Stimulated activated CD8-positive, alpha-beta memory T cell treated with anti-CD3 and anti-CD28 coated beads, Interleukin-7, amount 100 ng/mL, for 48 hours (primary cell): ENCODE data around the gene ACTR2.
"Not testable (repeated sequence)": the region's sequence is repeated elsewhere in the genome, so short reads cannot be mapped to it uniquely, and the experiment has no call there.

ENCODE experiments used
- DNase-seq, 2 donors: peaks; one replicate each; pipeline ENCODE4 v3.0.0-alpha.2; 2020; ENCODE audit warnings: low read depth in 1 of 2; ENCODE audit errors: extremely low read depth in 1 of 2

ACTR2 gene

DNA sequence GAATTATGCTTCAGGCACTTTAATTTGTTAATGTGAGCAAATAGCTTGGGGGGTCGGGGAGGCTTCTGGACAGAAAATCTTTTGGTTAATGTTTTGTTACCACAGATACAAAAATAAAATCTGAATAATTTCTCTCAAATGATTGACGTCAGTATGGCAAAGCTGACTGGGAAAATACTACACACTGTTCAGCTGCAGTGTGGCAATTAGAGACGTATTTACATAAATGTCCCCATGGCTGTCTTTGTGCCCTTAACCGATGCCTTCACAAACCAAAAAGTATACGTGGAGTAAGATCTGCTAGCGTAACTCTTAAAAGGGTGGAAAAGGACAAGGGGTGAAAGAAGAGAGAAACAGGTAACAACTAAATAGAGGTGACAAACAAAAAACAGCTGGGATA is 83.4 kb downstream of the ACTR2 start:
- DNase-seq, result no peak

- DNase-seq, result no peak
Measured at GRCh38 chr2:65311596-65311995, 84.0 kb downstream of the ACTR2 start.

DNA sequence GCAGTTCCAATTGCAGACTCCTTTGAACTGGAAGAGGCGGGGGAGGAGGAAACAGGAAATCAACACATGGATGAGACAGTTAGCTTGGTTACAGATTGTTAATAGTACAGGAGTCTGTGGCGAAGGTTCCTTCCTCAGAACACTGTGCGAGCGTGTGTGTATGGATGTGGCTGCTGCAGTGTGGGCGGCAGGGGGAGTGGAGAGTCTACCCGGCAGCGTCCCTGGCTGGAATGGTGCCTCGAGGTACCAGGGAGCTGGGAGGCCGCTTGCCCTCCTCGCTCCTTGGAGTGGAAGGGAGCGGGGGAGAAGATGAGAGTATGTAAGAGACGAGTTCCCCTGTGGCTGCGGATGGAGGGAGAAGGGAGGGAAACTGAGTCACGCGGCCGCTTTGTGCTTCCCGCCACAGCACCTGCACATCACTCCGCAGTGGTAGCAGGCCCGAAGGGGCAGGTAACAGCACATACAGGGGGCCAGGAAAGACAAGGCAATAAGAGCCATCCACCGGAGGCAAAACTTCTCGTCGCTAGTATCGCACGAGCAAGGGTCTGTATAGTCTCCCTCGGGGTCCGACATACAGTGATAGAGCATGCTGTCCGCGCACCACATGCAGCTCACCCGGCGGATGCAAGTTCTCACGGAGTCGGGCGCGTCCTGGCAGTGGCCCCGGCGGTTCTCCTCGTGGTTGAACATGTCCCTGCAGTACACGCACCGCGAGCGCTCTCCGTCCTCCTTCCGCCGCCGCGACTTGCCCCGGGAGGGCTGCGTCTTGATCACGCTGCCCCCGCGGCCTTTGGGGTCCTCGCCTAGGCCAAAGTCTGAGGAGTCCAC is 85.7 kb downstream of the ACTR2 start:
- no peak for DNase-seq

DNA sequence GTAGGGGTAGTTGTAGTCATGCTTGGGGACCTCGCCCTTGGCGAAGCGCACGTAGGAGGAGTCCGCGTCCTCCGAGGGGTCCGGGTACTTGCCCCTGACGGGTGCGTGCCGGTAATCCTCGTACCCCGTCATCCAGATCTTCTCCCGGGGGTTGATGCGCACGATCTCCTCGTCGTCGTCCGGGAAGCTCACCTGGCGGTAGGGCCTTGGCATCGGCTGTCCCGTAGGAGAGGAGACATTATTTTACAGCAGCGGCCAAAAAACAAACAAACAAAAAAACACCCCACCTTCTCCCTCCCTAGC is 86.3 kb downstream of the ACTR2 start:
- DNase-seq, result no peak

GRCh38 chr2:65314801-65315441 is 87.3 kb downstream of the ACTR2 start:
- DNase-seq, result no peak

DNA sequence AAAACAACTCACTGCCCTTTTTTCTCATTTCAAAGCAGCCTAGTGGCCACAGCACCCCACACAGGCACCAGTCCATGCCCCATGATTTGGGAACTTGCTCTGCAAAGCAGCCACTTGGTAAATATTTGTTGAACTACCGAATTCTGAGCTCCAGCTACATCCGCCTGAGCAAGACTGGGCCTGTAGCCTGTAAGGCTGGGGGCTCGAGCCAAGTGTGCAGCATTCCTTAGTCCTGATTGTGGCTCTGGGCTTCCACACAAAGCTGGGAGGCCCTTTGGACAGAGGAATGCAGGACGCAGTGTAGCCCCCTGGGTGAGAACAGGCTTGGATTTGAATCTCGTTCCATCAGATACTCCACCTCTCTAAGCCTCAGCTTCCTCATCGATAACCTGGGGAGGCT is 88.4 kb downstream of the ACTR2 start:
- DNase-seq, result no peak

DNA sequence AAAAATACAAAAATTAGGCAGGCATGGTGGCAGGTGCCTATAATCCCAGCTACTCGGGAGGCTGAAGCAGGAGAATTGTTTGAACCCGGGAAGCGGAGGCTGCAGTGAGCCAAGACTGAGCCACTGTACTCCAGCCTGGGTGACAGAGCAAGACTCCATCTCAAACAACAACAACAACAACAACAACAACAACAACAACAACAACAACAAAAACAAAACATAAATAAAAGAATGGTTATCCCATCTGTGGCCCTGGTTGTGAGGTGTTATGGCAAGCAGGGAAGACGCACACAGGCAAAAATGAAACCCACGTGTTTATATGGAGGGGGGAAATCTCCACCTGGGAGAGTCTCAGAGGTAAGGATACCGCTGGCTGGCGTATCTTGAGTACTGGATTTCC is 89.7 kb downstream of the ACTR2 start:
- DNase-seq, result not testable (repeated sequence)

- no peak for DNase-seq
Measured at GRCh38 chr2:65317841-65318240, 90.2 kb downstream of the ACTR2 start.

- no peak for DNase-seq
Measured at GRCh38 chr2:65319072-65319673, 91.5 kb downstream of the ACTR2 start.

- no peak for DNase-seq
Measured at GRCh38 chr2:65319674-65320041, 92.0 kb downstream of the ACTR2 start.

- DNase-seq, result peak; percentile 18 to 33
Measured at GRCh38 chr2:65320042-65320725, 92.6 kb downstream of the ACTR2 start.
